ENCODE results near the gene ASMTL.
"Not testable (repeated sequence)": the region's sequence is repeated elsewhere in the genome, so short reads cannot be mapped to it uniquely, and the experiment has no call there.

DNA sequence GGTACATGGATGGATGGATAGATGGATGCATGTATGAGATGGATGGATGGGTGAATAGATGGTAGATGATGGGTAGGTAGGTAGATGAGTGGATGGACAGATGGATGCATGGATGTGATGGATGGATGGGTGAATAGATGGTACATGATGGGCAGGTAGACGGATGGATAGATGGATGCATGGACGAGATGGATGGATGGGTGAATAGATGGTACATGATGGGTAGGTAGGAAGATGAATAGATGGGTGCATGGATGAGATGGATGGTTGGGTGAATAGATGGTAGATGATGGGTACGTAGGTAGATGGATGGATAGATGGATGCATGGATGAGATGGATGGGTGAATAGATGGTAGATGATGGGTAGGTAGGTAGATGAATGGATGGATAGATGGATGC is 48.8 kb downstream of the ASMTL start:
- TF ChIP-seq, protein P1, sequence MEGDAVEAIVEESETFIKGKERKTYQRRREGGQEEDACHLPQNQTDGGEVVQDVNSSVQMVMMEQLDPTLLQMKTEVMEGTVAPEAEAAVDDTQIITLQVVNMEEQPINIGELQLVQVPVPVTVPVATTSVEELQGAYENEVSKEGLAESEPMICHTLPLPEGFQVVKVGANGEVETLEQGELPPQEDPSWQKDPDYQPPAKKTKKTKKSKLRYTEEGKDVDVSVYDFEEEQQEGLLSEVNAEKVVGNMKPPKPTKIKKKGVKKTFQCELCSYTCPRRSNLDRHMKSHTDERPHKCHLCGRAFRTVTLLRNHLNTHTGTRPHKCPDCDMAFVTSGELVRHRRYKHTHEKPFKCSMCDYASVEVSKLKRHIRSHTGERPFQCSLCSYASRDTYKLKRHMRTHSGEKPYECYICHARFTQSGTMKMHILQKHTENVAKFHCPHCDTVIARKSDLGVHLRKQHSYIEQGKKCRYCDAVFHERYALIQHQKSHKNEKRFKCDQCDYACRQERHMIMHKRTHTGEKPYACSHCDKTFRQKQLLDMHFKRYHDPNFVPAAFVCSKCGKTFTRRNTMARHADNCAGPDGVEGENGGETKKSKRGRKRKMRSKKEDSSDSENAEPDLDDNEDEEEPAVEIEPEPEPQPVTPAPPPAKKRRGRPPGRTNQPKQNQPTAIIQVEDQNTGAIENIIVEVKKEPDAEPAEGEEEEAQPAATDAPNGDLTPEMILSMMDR (CRISPR knock-in tag; IDR thresholded peaks at IDR 0.05): not testable (repeated sequence)
- TF ChIP-seq TOE1 (CRISPR knock-in tag; IDR thresholded peaks at IDR 0.05): not testable (repeated sequence)
